GM12878 (cell line): ENCODE measurements around the gene SPOCK1. TPM values are rescaled to one million over a fixed set of nuclear protein-coding genes. Genes with fewer than 3 reads are reported as not detected.

Source experiments
- ATAC-seq: fragments of 200-7000 bp; cut with Tn5 transposase; 3 replicates; pipeline ENCODE4 v1.9.1; 2020; ENCODE audit warnings: mild to moderate bottlenecking, moderate library complexity
- BruUV-seq: library from RNA; stranded (reverse); fragments of 400-500 nt; replicated peaks from 2 replicates; lab custom pipeline; 2021; lab: Mats Ljungman, UMichigan
- CTCF ChIA-PET: fragments of 300-600 bp; sonication (Branson Sonifier 250); formaldehyde crosslinking; extraction: SDS; loops from one replicate; lab custom pipeline; 2021; ENCODE audit warnings: inconsistent platforms; lab: Yijun Ruan, JAX
- POLR2A ChIA-PET: fragments of 350-600 bp; formaldehyde crosslinking; extraction: SDS; loops from one replicate; lab custom pipeline; 2021; ENCODE audit warnings: inconsistent platforms; lab: Charles Lee
- RAD21 ChIA-PET: fragments of 300-600 bp; sonication (Branson Sonifier 250); formaldehyde crosslinking; loops from one replicate; lab custom pipeline; 2023; ENCODE audit warnings: antibody characterized with exemption; ENCODE audit not compliant: unreplicated experiment; lab: Charles Lee
- SMC1A ChIA-PET: fragments of 300-600 bp; sonication (Branson Sonifier 250); formaldehyde crosslinking; loops from one replicate; lab custom pipeline; 2023; ENCODE audit not compliant: unreplicated experiment, uncharacterized antibody; lab: Charles Lee
- DNase-seq: peaks from one replicate; pipeline ENCODE4 v3.0.0-alpha.2; 2011; ENCODE audit warnings: low read depth, low spot score
- FAIRE-seq: peaks from 3 replicates; lab custom pipeline; 2011; peaks lifted over from hg19 to GRCh38; lab: Jason Lieb, UNC
- H2AFZ ChIP-seq: 2 replicates; pipeline ENCODE4 v1.6.0; 2011; ENCODE audit warnings: low read depth, low read length, control low read depth; ENCODE audit not compliant: control insufficient read depth
- H3K27ac ChIP-seq: 2 replicates; pipeline ENCODE4 v1.5.1; 2011; ENCODE audit warnings: control low read depth; ENCODE audit not compliant: control insufficient read depth, insufficient read depth
- H3K27me3 ChIP-seq, 2 experiments: replicated peaks in 1 of 2; 2 replicates each; pipeline versions ENCODE4 v1.6.0 to v1.6.1; 2011; ENCODE audit warnings: low read length in 1 of 2; ENCODE audit not compliant: control insufficient read depth in 2 of 2, insufficient read depth in 2 of 2
- H3K36me3 ChIP-seq, 2 experiments: 2 replicates each; pipeline ENCODE4 v1.5.1; 2011; ENCODE audit warnings: low read length in 1 of 2; ENCODE audit not compliant: control insufficient read depth in 2 of 2, insufficient read depth in 2 of 2
- H3K4me1 ChIP-seq: 2 replicates; pipeline ENCODE4 v1.6.1; 2011; ENCODE audit warnings: mild to moderate bottlenecking, low read length, moderate library complexity, mixed read lengths; ENCODE audit not compliant: control insufficient read depth, insufficient read depth
- H3K4me2 ChIP-seq: 2 replicates; pipeline ENCODE4 v1.6.0; 2011; ENCODE audit warnings: control low read depth; ENCODE audit not compliant: control insufficient read depth, insufficient read depth
- H3K4me3 ChIP-seq: fragments of 200-600 bp; sonication (generic); 2 replicates; pipeline ENCODE4 v1.5.1; 2016
- H3K79me2 ChIP-seq: 2 replicates; pipeline ENCODE4 v1.6.0; 2011; ENCODE audit warnings: low read length; ENCODE audit not compliant: control insufficient read depth, insufficient read depth
- H3K9ac ChIP-seq: 2 replicates; pipeline ENCODE4 v1.8.0; 2011; ENCODE audit warnings: low read length, control low read depth, mixed read lengths; ENCODE audit not compliant: control insufficient read depth, insufficient read depth
- H3K9me3 ChIP-seq: replicated peaks from 3 replicates; pipeline ENCODE4 v1.5.1; 2011; ENCODE audit warnings: mild to moderate bottlenecking, low read length; ENCODE audit not compliant: control insufficient read depth, insufficient read depth
- H4K20me1 ChIP-seq: 2 replicates; pipeline ENCODE4 v1.6.0; 2011; ENCODE audit not compliant: control insufficient read depth, insufficient read depth
- BHLHE40 ChIP-seq, 2 experiments: fragments of 450-650 bp in 1 of 2; IDR thresholded peaks; 2 replicates each; pipeline ENCODE4 v1.6.1; 2011 to 2017; ENCODE audit warnings: low read depth in 2 of 2, borderline replicate concordance in 1 of 2, improper control_type of control experiment in 1 of 2, low read length in 1 of 2, mild to moderate bottlenecking in 1 of 2
- CREM ChIP-seq: IDR thresholded peaks from 2 replicates; pipeline ENCODE4 v1.6.1; 2014; ENCODE audit warnings: antibody characterized with exemption, low read depth
- EED ChIP-seq: sonication (generic); IDR thresholded peaks from 2 replicates; pipeline ENCODE4 v1.6.1; 2016; ENCODE audit warnings: antibody characterized with exemption, low read depth
- ETV6 ChIP-seq, 2 experiments: fragments of 450-650 bp in 1 of 2; IDR thresholded peaks in 1 of 2; conservative IDR thresholded peaks in 1 of 2; 2 replicates each; pipeline ENCODE4 v1.6.1; 2014; ENCODE audit warnings: antibody characterized with exemption in 1 of 2, borderline replicate concordance in 1 of 2, low read depth in 1 of 2, mild to moderate bottlenecking in 1 of 2, moderate library complexity in 1 of 2
- HDAC2 ChIP-seq: fragments of 200-600 bp; sonication (generic); IDR thresholded peaks from 2 replicates; pipeline ENCODE4 v1.6.1; 2017
- NFIC ChIP-seq: IDR thresholded peaks from 2 replicates; pipeline ENCODE4 v1.6.1; 2012; ENCODE audit warnings: low read depth, mild to moderate bottlenecking, inconsistent platforms, low read length, moderate library complexity
- SIX5 ChIP-seq: IDR thresholded peaks from 2 replicates; pipeline ENCODE4 v1.6.1; 2011; ENCODE audit warnings: mild to moderate bottlenecking, low read depth, low read length, moderate library complexity; ENCODE audit not compliant: severe bottlenecking
- SUZ12 ChIP-seq: fragments of 200-600 bp; sonication (generic); IDR thresholded peaks from one replicate; pipeline ENCODE4 v1.6.1; 2018; ENCODE audit warnings: antibody characterized with exemption, mild to moderate bottlenecking; ENCODE audit not compliant: unreplicated experiment
- TCF12 ChIP-seq: IDR thresholded peaks from 2 replicates; pipeline ENCODE4 v1.6.1; 2011; ENCODE audit warnings: low read depth, mild to moderate bottlenecking, low read length
- TCF3 ChIP-seq: IDR thresholded peaks from 2 replicates; pipeline ENCODE4 v1.6.1; 2012; ENCODE audit warnings: low read depth, mild to moderate bottlenecking, low read length, borderline replicate concordance; ENCODE audit not compliant: insufficient read depth
- WGBS: methylation state at CpG from one replicate; pipeline ENCODE4 v1.1.6; 2016; ENCODE audit warnings: low lambda C conversion rate; ENCODE audit not compliant: insufficient replicate concordance, insufficient coverage; ENCODE audit errors: missing lambda C conversion rate; 5-methylcytosine and 5-hydroxymethylcytosine counted together
- in situ Hi-C: fragments of 300-500 bp; cut with MboI; formaldehyde crosslinking; loops from 9 replicates; pipeline ENCODE4 v1.14.3; 2018; ENCODE audit warnings: mixed read lengths
- intact Hi-C: fragments of 100-400 bp; cut with micrococcal nuclease; formaldehyde crosslinking; loops from one replicate; pipeline ENCODE4 v1.14.2; 2022; ENCODE audit not compliant: unreplicated experiment
- polyA plus RNA-seq, 11 experiments: library from polyadenylated mRNA; depleted of rRNA in 4 of 11; unstranded in 6 of 11; stranded (reverse) in 5 of 11; fragments of >200 nt; fragmentation: Nextera tagmentation in 4 of 11; fragmentation: Illumina TruSeq in 1 of 11; extraction: Ambion mirVana in 4 of 11; extraction: Trizol in 1 of 11; gene quantifications; 1 replicate in 1 of 11; 2 replicates in 10 of 11; pipeline versions ENCODE4 v1.2.1 to v1.2.3, GENCODE V29; 2011 to 2016; ENCODE audit warnings: inconsistent platforms in 2 of 11, missing spikeins in 2 of 11, low read depth in 1 of 11
- total RNA-seq, 4 experiments: library from RNA; depleted of rRNA in 3 of 4; stranded (reverse); fragments of >200 nt in 3 of 4; fragmentation: Illumina TruSeq in 1 of 4; extraction: Trizol in 1 of 4; gene quantifications; 2 replicates each; pipeline versions ENCODE4 v1.2.1 to v1.2.3, GENCODE V29; 2013 to 2021
- TF ChIP-seq, protein P1 (sequence below): IDR thresholded peaks from 2 replicates; pipeline ENCODE4 v1.6.1; 2011; ENCODE audit warnings: borderline replicate concordance, low read depth, mild to moderate bottlenecking, moderate library complexity, low read length; ENCODE audit not compliant: insufficient read depth, poor library complexity, severe bottlenecking
- TF ChIP-seq, protein P2 (sequence below): IDR thresholded peaks from 2 replicates; pipeline ENCODE4 v1.6.1; 2011; ENCODE audit warnings: low read depth, low read length, improper control_type of control experiment, borderline replicate concordance
- TF ChIP-seq, protein P3 (sequence below): IDR thresholded peaks from 2 replicates; pipeline ENCODE4 v1.6.1; 2012; ENCODE audit warnings: low read depth, low read length, improper control_type of control experiment

Gene SPOCK1
- total and polyA plus RNA-seq, 10 of the 15 experiments (the other 5 are each of a cell fraction or from before 2014, with no cell fraction given) = 0.06 to 0.68 (median 0.25) TPM; not detected in 3

DNA sequence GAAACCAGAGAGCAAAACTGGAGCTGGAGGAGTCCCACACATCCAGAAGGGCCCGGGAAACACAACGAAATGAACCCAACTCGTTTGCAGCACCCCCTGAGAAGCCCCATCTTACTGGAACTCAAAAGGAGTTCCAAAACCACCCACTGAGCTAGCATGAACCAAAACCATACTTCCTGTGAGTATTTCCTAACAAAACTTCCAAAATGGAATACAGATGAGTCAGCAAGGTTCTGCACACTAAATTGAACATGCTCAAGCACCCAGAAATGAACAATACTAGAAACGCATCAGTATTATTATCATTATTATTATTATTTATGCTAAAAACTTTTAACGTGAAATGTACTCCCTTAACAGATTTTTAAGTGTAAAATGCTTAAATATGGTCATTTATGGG, 8.0 kb upstream of the SPOCK1 start:
- Histone ChIP-seq H3K9me3 (no peaks in the 10 kb centered on the region), H3K4me1 (no peaks in the 10 kb centered on the region), H3K4me2 (no peak overlapping the region), H3K36me3 (no peaks in the 10 kb centered on the region), H2AFZ (no peak overlapping the region), H4K20me1 (no peaks in the 10 kb centered on the region; the same call in 1 of the 2 replicates), H3K9ac (no peak overlapping the region), H3K27ac (no peak overlapping the region), H3K4me3 (no peak overlapping the region), H3K27me3 (no peaks in the 10 kb centered on the region; a peak in 1 of 4 replicates), H3K79me2 (no peaks in the 10 kb centered on the region)
- SMC1A ChIA-PET = no interaction called here
- RAD21 ChIA-PET = no interaction called here
- FAIRE-seq (no peak), DNase-seq (no peak), ATAC-seq (no peak)
- CTCF ChIA-PET = interaction anchor here (1.4 kb wide), 1 partner anchor 187 kb away, joined by 3 read pairs; no protein-coding TSS in a partner anchor
- 11% methylated on average over 5 of the region's 5 CpGs for WGBS
- in situ Hi-C loops (no loop called here), intact Hi-C loops (no loop called here)
- TF ChIP-seq SIX5 (no peak), TCF3 (no peak), HDAC2 (no peak), ETV6 (conservative IDR thresholded peaks at IDR 0.05 in 1 of 2, IDR thresholded peaks at IDR 0.05 in 1 of 2; ENCODE audit: borderline replicate concordance in 1 of 2, low read depth in 1 of 2) (no peak), SUZ12 (no peak), NFIC (no peak), CREM (no peak), BHLHE40 (IDR thresholded peaks at IDR 0.05; ENCODE audit: borderline replicate concordance in 1 of 2, low read depth in 2 of 2, low read length in 1 of 2) (no peak), TCF12 (no peak), EED (no peak)
- TF ChIP-seq, protein P1, sequence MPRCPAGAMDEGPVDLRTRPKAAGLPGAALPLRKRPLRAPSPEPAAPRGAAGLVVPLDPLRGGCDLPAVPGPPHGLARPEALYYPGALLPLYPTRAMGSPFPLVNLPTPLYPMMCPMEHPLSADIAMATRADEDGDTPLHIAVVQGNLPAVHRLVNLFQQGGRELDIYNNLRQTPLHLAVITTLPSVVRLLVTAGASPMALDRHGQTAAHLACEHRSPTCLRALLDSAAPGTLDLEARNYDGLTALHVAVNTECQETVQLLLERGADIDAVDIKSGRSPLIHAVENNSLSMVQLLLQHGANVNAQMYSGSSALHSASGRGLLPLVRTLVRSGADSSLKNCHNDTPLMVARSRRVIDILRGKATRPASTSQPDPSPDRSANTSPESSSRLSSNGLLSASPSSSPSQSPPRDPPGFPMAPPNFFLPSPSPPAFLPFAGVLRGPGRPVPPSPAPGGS = no peak
- TF ChIP-seq, protein P2, sequence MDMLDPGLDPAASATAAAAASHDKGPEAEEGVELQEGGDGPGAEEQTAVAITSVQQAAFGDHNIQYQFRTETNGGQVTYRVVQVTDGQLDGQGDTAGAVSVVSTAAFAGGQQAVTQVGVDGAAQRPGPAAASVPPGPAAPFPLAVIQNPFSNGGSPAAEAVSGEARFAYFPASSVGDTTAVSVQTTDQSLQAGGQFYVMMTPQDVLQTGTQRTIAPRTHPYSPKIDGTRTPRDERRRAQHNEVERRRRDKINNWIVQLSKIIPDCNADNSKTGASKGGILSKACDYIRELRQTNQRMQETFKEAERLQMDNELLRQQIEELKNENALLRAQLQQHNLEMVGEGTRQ = no peak
- TF ChIP-seq, protein P3, sequence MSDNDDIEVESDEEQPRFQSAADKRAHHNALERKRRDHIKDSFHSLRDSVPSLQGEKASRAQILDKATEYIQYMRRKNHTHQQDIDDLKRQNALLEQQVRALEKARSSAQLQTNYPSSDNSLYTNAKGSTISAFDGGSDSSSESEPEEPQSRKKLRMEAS = no peak
- no TSS peak for BruUV-seq
- POLR2A ChIA-PET = no interaction called here
